GM23338 (cell line): Measurements from ENCODE around the gene ELAVL2. TPM values are rescaled to one million over a fixed set of nuclear protein-coding genes. Genes with fewer than 3 reads are reported as not detected.

ENCODE experiments used
- ATAC-seq: fragments of 200-7000 bp; cut with Tn5 transposase; 3 replicates; pipeline ENCODE4 v1.9.1; 2020
- DNase-seq: peaks from one replicate; pipeline ENCODE4 v3.0.0-alpha.2; 2015; ENCODE audit warnings: low spot score
- H2AFZ ChIP-seq: fragments of 200-600 bp; sonication (generic); 2 replicates; pipeline ENCODE4 v1.8.0; 2016; ENCODE audit warnings: antibody characterized with exemption, mild to moderate bottlenecking, moderate library complexity
- H3F3A ChIP-seq: fragments of 200-600 bp; sonication (generic); replicated peaks from 2 replicates; pipeline ENCODE4 v1.8.0; 2017; ENCODE audit warnings: antibody characterized with exemption, mixed run types, low read depth
- H3K27ac ChIP-seq: fragments of 200-600 bp; sonication (generic); 2 replicates; pipeline ENCODE4 v1.6.1; 2016; ENCODE audit warnings: low read depth
- H3K27me3 ChIP-seq: fragments of 200-600 bp; sonication (generic); 2 replicates; pipeline ENCODE4 v1.8.0; 2016; ENCODE audit warnings: mild to moderate bottlenecking, mixed run types, moderate library complexity; ENCODE audit not compliant: insufficient read depth
- H3K36me3 ChIP-seq: fragments of 200-600 bp; sonication (generic); 2 replicates; pipeline ENCODE4 v1.8.0; 2016; ENCODE audit warnings: mild to moderate bottlenecking; ENCODE audit not compliant: insufficient read depth
- H3K4me1 ChIP-seq: fragments of 200-600 bp; sonication (generic); 2 replicates; pipeline ENCODE4 v1.8.0; 2016; ENCODE audit warnings: mild to moderate bottlenecking, moderate library complexity; ENCODE audit not compliant: insufficient read depth
- H3K4me2 ChIP-seq: fragments of 200-600 bp; sonication (generic); 2 replicates; pipeline ENCODE4 v1.7.1; 2017; ENCODE audit warnings: mixed run types
- H3K4me3 ChIP-seq: fragments of 200-600 bp; sonication (generic); 2 replicates; pipeline ENCODE4 v1.6.1; 2016; ENCODE audit warnings: mixed run types
- H3K79me2 ChIP-seq: fragments of 200-600 bp; sonication (generic); replicated peaks from 2 replicates; pipeline ENCODE4 v1.8.0; 2017; ENCODE audit warnings: mild to moderate bottlenecking; ENCODE audit not compliant: insufficient read depth
- H3K9me2 ChIP-seq: fragments of 200-600 bp; sonication (generic); 2 replicates; pipeline ENCODE4 v1.8.0; 2017; ENCODE audit not compliant: insufficient read depth
- H4K20me1 ChIP-seq: fragments of 200-600 bp; sonication (generic); replicated peaks from 2 replicates; pipeline ENCODE4 v1.8.0; 2017; ENCODE audit warnings: mild to moderate bottlenecking; ENCODE audit not compliant: insufficient read depth
- H3K27ac Mint-ChIP-seq: 2 replicates; pipeline ENCODE4 v1.8.0; 2020; ENCODE audit warnings: inconsistent platforms, mild to moderate bottlenecking, moderate library complexity, mixed read lengths
- H3K27me3 Mint-ChIP-seq: 3 replicates; pipeline ENCODE4 v1.8.0; 2022; ENCODE audit warnings: low read depth, mild to moderate bottlenecking, moderate library complexity, mixed read lengths, inconsistent platforms; ENCODE audit not compliant: insufficient read depth, poor library complexity
- H3K36me3 Mint-ChIP-seq: 3 replicates; pipeline ENCODE4 v1.8.0; 2021; ENCODE audit warnings: low read depth, mild to moderate bottlenecking, inconsistent platforms, moderate library complexity, mixed read lengths
- H3K4me1 Mint-ChIP-seq: 3 replicates; pipeline ENCODE4 v1.8.0; 2020; ENCODE audit warnings: mild to moderate bottlenecking, inconsistent platforms, mixed read lengths
- H3K4me3 Mint-ChIP-seq: 3 replicates; pipeline ENCODE4 v1.8.0; 2021; ENCODE audit warnings: moderate library complexity, mild to moderate bottlenecking, inconsistent platforms, mixed read lengths
- H3K9me3 Mint-ChIP-seq: 3 replicates; pipeline ENCODE4 v1.8.0; 2020; ENCODE audit warnings: moderate library complexity, mild to moderate bottlenecking, inconsistent platforms, mixed read lengths
- CREB1 ChIP-seq: fragments of 250-450 bp; sonication (Bioruptor Pico); IDR thresholded peaks from 2 replicates; pipeline ENCODE4 v1.5.0; 2020; ENCODE audit warnings: low read depth, mild to moderate bottlenecking, moderate library complexity
- CTCF ChIP-seq, 2 experiments: fragments of 200-600 bp in 1 of 2; sonication (generic) in 1 of 2; conservative IDR thresholded peaks; 2 replicates each; pipeline versions ENCODE4 v1.5.1 to v1.6.1; 2016 to 2017; ENCODE audit warnings: antibody characterized with exemption in 2 of 2, low read depth in 2 of 2, mild to moderate bottlenecking in 2 of 2, moderate library complexity in 1 of 2
- ETS1 ChIP-seq: IDR thresholded peaks from 2 replicates; pipeline ENCODE4 v1.6.1; 2016; ENCODE audit warnings: antibody characterized with exemption
- EZH2 ChIP-seq: fragments of 200-600 bp; sonication (generic); IDR thresholded peaks from one replicate; pipeline ENCODE4 v1.8.0; 2017; ENCODE audit warnings: antibody characterized with exemption, mild to moderate bottlenecking, low read depth; ENCODE audit not compliant: unreplicated experiment
- EZH2phosphoT487 ChIP-seq: fragments of 200-600 bp; sonication (generic); IDR thresholded peaks from one replicate; pipeline ENCODE4 v1.8.1; 2018; ENCODE audit warnings: antibody characterized with exemption; ENCODE audit not compliant: unreplicated experiment
- JUNB ChIP-seq: IDR thresholded peaks from one replicate; pipeline ENCODE4 v1.6.1; 2016; ENCODE audit warnings: antibody characterized with exemption; ENCODE audit not compliant: unreplicated experiment
- NANOG ChIP-seq: IDR thresholded peaks from 2 replicates; pipeline ENCODE4 v1.6.1; 2016; ENCODE audit warnings: antibody characterized with exemption, borderline replicate concordance
- POLR2AphosphoS5 ChIP-seq: IDR thresholded peaks from 2 replicates; pipeline ENCODE4 v1.6.1; 2016; ENCODE audit warnings: antibody characterized with exemption, low read depth
- REST ChIP-seq: IDR thresholded peaks from one replicate; pipeline ENCODE4 v1.6.1; 2018; ENCODE audit warnings: antibody characterized with exemption; ENCODE audit not compliant: unreplicated experiment
- STAT1 ChIP-seq: IDR thresholded peaks from one replicate; pipeline ENCODE4 v1.6.1; 2016; ENCODE audit warnings: antibody characterized with exemption; ENCODE audit not compliant: unreplicated experiment
- ZNF114 ChIP-seq: fragments of 250-450 bp; sonication (Bioruptor Pico); IDR thresholded peaks from 2 replicates; pipeline ENCODE4 v1.5.0; 2020; ENCODE audit warnings: mild to moderate bottlenecking, moderate library complexity
- ZNF331 ChIP-seq: fragments of 250-450 bp; sonication (Bioruptor Pico); IDR thresholded peaks from 2 replicates; pipeline ENCODE4 v1.5.0; 2020; ENCODE audit warnings: low read depth, mild to moderate bottlenecking, moderate library complexity
- ZNF462 ChIP-seq: fragments of 250-450 bp; sonication (Bioruptor Pico); IDR thresholded peaks from 2 replicates; pipeline ENCODE4 v1.5.0; 2020; ENCODE audit warnings: mild to moderate bottlenecking, moderate library complexity
- polyA plus RNA-seq: library from polyadenylated mRNA; unstranded; fragments of >200 nt; fragmentation: Nextera tagmentation; extraction: Ambion mirVana; gene quantifications from 2 replicates; pipeline ENCODE4 v1.2.1, GENCODE V29; 2016
- total RNA-seq: library from RNA; depleted of rRNA; stranded (reverse); fragments of >200 nt; shearing (Covaris generic); gene quantifications from 2 replicates; pipeline ENCODE4 v1.2.3, GENCODE V29; 2014

ELAVL2 gene
- total and polyA plus RNA-seq, 2 experiments from 2014 or later = 18.6 to 42.4 TPM

- H3K9me3 Mint-ChIP-seq = no peaks in the 10 kb centered on the region
- no peak for TF ChIP-seq JUNB
- no peak for TF ChIP-seq POLR2AphosphoS5
- no peak for TF ChIP-seq CREB1 (CRISPR knock-in tag)
- TF ChIP-seq CTCF (conservative IDR thresholded peaks at IDR 0.05; ENCODE audit: low read depth in 2 of 2) = no peak
- no peak for TF ChIP-seq ZNF462 (CRISPR knock-in tag)
- no peak for TF ChIP-seq STAT1
- no peak for TF ChIP-seq ZNF114 (CRISPR knock-in tag)
- no peak for TF ChIP-seq ETS1
- TF ChIP-seq NANOG = no peak
- TF ChIP-seq EZH2phosphoT487 = no peak
- no peak for TF ChIP-seq REST
- TF ChIP-seq ZNF331 (CRISPR knock-in tag) = no peak
- no peak for TF ChIP-seq EZH2
- Histone ChIP-seq H3K27me3 (no peaks in the 10 kb centered on the region), H3K9me2 (no peaks in the 10 kb centered on the region), H3K36me3 (no peaks in the 10 kb centered on the region), H2AFZ (no peak overlapping the region), H3K79me2 (peaks cover 83% of the 10 kb centered on the region), H3F3A (no peaks in the 10 kb centered on the region), H3K27ac (no peak overlapping the region), H4K20me1 (no peaks in the 10 kb centered on the region), H3K4me2 (no peak overlapping the region), H3K4me1 (peaks cover 63% of the 10 kb centered on the region), H3K4me3 (no peak overlapping the region)
- no peak overlapping the region for H3K4me3 Mint-ChIP-seq
- H3K27me3 Mint-ChIP-seq = peaks cover 9% of the 10 kb centered on the region
- no peak for ATAC-seq
- no peak overlapping the region for H3K27ac Mint-ChIP-seq
- no peaks in the 10 kb centered on the region for H3K36me3 Mint-ChIP-seq
- peaks cover 53% of the 10 kb centered on the region for H3K4me1 Mint-ChIP-seq
- DNase-seq = no peak
These were observed 92.5 kb downstream of the ELAVL2 start for GRCh38 chr9:23733495-23734078.
